Colonic mucosa (tissue), 4 donors: ENCODE measurements around the gene MKRN1. TPM values are rescaled to one million over a fixed set of nuclear protein-coding genes. Genes with fewer than 3 reads are reported as not detected.
"Not testable (repeated sequence)": the region's sequence is repeated elsewhere in the genome, so short reads cannot be mapped to it uniquely, and the experiment has no call there.

Experiments
- DNase-seq: peaks from one replicate; pipeline ENCODE4 v3.0.0-alpha.2; 2020
- H3K27ac ChIP-seq: fragments of 200-600 bp; one replicate; pipeline ENCODE4 v1.8.0; 2021
- H3K27me3 ChIP-seq: fragments of 200-600 bp; one replicate; pipeline ENCODE4 v1.8.0; 2021
- H3K36me3 ChIP-seq: fragments of 200-600 bp; one replicate; pipeline ENCODE4 v1.8.0; 2021
- H3K4me1 ChIP-seq: fragments of 200-600 bp; one replicate; pipeline ENCODE4 v1.8.0; 2021; ENCODE audit warnings: mild to moderate bottlenecking
- H3K4me3 ChIP-seq: fragments of 200-600 bp; one replicate; pipeline ENCODE4 v1.8.0; 2021
- H3K9ac ChIP-seq, 2 donors: one replicate each; pipeline ENCODE4 v1.7.0; 2013; ENCODE audit warnings: control low read depth in 2 of 2, low read depth in 2 of 2, low read length in 2 of 2
- H3K9me3 ChIP-seq: fragments of 200-600 bp; one replicate; pipeline ENCODE4 v1.8.0; 2021
- CTCF ChIP-seq: fragments of 200-600 bp; IDR thresholded peaks from one replicate; pipeline ENCODE4 v1.8.0; 2022; ENCODE audit warnings: antibody characterized with exemption, mild to moderate bottlenecking
- intact Hi-C: fragments of 100-400 bp; cut with DNase I; formaldehyde crosslinking; loops from one replicate; pipeline ENCODE4 v1.14.1; 2022
- total RNA-seq, 2 donors: library from RNA; stranded (reverse); fragmentation: NEBNext Ultra II Directional in 1 of 2; extraction: Animal tissue kit (Norgen Biotek cat#: 25700) in 1 of 2; gene quantifications; one replicate each; pipeline ENCODE4 v1.2.1, GENCODE V29; 2021
- donor health status: healthy.
- donor health status: DM: no; HTN: no; CAD: no.
- donor health status: DM: no; HTN: no; CAD: no.

The MKRN1 gene
- total RNA-seq, 2 donors from 2014 or later = 175 to 240 TPM

GRCh38 chr7:140519007-140519399 lies 39.7 kb upstream of the MKRN1 start:
- peak overlapping the region; percentile 28 for H3K4me3 ChIP-seq
- H3K27ac ChIP-seq = peak overlapping the region; percentile 96
- no peaks in the 10 kb centered on the region for H3K36me3 ChIP-seq
- no peaks in the 10 kb centered on the region for H3K4me1 ChIP-seq
- H3K9ac ChIP-seq = peak overlapping the region; percentile 66 to 92
- H3K9me3 ChIP-seq = no peaks in the 10 kb centered on the region
- TF ChIP-seq CTCF = no peak
- intact Hi-C loops = loop anchor here (2.0 kb wide), 1 partner anchor 134 kb away; no protein-coding TSS in a partner anchor
- H3K27me3 ChIP-seq = no peaks in the 10 kb centered on the region
- no peak for DNase-seq

DNA sequence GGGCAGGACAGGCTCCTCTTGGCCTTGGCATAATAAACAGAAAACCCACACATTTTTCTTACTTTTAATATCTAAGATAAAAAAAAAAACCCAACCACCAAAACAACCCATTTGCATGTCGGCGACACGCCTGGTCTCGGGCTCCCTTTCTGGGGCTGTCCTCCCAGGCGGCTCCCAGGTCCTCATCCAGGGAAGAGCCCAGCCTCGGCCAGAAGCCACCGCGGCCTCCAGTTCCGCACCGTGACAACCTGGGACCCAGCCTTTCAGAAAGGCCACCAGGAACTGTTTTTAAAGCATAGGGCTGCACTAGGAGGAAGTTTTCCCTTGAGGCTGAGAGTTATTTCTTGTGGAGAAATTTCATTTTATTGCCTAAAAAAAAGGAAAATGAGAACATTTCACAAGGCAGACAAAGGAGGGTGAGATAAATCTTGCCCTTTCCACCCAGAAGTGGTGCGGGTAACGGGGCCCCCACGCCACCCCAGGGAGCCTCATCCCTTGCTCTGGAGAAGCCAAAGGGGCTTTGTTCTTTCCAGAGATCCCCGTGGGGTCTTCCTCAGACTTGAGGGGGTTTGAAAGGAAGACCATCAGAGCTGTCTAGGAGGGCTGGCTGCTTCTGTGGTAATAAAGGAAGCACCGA lies 39.2 kb upstream of the MKRN1 start:
- Histone ChIP-seq H3K4me1 (no peaks in the 10 kb centered on the region), H3K9me3 (no peaks in the 10 kb centered on the region), H3K27me3 (no peaks in the 10 kb centered on the region), H3K9ac (peak overlapping the region; percentile 66 to 92), H3K27ac (peak overlapping the region; percentile 96), H3K4me3 (peak overlapping the region; percentile 28), H3K36me3 (no peaks in the 10 kb centered on the region)
- no peak for DNase-seq
- intact Hi-C loops = loop anchor here (2.0 kb wide), 1 partner anchor 134 kb away; no protein-coding TSS in a partner anchor
- no peak for TF ChIP-seq CTCF

DNA sequence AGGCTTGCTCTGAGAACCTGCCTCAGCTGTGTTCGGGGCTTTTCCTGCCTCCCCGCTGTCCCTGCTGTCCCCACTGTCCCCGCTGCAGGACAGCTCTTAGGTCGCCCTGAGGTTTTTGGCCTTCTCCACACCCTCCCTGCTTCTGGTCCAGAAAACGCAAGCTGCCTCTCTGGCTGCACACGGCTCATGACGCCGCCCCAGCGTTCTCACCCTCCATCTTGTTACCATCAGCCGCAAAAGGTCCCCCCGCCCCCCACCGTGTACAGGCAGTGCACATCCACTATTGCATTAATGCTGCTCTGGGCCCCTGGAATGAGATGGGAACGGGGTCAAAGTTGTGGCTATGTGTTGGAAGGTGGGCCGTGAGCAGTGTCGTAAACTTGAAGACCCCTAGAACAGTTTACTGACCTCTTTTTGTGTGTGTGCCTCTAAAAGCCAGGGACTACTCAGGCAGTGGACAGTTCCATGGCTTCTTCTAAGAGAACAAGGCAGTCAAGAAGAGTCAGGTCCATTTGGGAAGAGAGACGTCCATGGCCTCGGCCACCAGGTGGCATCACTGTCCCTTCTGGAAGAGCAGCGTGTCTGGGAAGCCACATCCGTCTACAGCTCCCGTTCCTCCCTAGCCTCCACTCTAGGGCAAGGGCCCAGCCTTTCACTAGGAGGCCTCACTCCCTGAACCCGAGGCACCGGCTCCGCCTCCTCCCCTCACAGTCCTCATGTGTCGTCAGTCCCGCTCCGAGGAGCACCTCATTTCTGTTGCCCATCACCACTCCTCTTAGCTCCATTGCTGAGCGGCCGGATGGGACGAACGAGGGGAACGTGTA lies 38.5 kb upstream of the MKRN1 start:
- peak; percentile 77 for TF ChIP-seq CTCF
- Histone ChIP-seq H3K27me3 (no peaks in the 10 kb centered on the region), H3K4me1 (no peaks in the 10 kb centered on the region), H3K9ac (peak overlapping the region in 1 of 2 donors; percentile 92), H3K27ac (peak overlapping the region; percentile 96), H3K36me3 (no peaks in the 10 kb centered on the region), H3K4me3 (peak overlapping the region; percentile 28), H3K9me3 (no peaks in the 10 kb centered on the region)
- DNase-seq = peak; percentile 97
- intact Hi-C loops = loop anchor here (2.0 kb wide), 1 partner anchor 135 kb away; no protein-coding TSS in a partner anchor

GRCh38 chr7:140512317-140513000 lies 33.2 kb upstream of the MKRN1 start:
- Histone ChIP-seq H3K4me1 (no peaks in the 10 kb centered on the region), H3K4me3 (no peak overlapping the region), H3K36me3 (no peaks in the 10 kb centered on the region), H3K9me3 (no peaks in the 10 kb centered on the region), H3K27me3 (no peaks in the 10 kb centered on the region), H3K27ac (peak overlapping the region; percentile 83), H3K9ac (peak overlapping the region in 1 of 2 donors; percentile 53)
- peak; percentile 98 for DNase-seq
- intact Hi-C loops = no loop called here
- no peak for TF ChIP-seq CTCF

DNA sequence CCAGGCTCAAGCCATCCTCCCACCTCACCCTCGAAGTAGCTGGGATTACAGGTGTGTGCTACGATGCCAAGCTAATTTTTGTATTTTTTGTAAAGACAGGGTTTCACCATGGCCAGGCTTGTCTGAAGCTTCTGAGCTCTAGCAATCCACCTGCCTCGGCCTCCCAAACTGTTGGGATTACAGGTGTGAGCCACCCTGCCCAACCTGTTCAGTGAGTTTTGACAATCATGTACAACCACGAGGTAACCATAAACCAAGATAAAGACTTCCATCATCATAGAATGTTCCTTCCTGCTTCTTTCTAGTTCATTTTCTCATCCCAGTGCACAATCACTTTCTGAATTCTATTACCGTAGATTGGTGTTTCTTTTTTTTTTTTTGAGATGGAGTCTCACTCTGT lies 30.5 kb upstream of the MKRN1 start:
- Histone ChIP-seq H3K27ac (peak overlapping the region; percentile 70), H3K36me3 (no peaks in the 10 kb centered on the region), H3K4me3 (no peak overlapping the region), H3K9ac (peak overlapping the region in 1 of 2 donors; percentile 40), H3K4me1 (no peaks in the 10 kb centered on the region), H3K27me3 (no peaks in the 10 kb centered on the region), H3K9me3 (no peaks in the 10 kb centered on the region)
- intact Hi-C loops = no loop called here
- peak; percentile 86 for DNase-seq
- TF ChIP-seq CTCF = no peak

DNA sequence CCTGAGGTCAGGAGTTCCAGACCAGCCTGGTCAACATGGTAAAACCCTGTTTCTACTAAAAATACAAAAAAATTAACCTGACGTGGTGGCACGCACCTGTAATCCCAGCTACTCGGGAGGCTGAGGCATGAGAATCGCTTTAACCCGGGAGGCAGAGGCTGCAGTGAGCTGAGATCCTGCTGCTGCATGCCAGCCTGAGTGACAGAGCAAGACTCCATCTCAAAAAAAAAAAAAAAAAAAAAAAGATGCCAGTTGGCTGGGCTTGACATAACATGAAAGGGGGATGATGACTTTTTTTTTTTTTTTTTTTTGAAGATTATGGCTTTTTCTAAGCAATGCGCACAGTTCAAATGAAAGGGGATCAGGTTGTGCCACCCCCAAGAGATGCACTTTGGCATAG lies 28.3 kb upstream of the MKRN1 start:
- DNase-seq, intact Hi-C loops, H3K9ac ChIP-seq, H3K9me3 ChIP-seq, H3K36me3 ChIP-seq, H3K27me3 ChIP-seq, H3K27ac ChIP-seq, H3K4me3 ChIP-seq, H3K4me1 ChIP-seq: not testable (repeated sequence)
